PC-3 (cell line): ENCODE data around the gene SGMS1.

Experiments
- EZH2 ChIP-seq: fragments of 300-600 bp; sonication (generic); IDR thresholded peaks from one replicate; pipeline ENCODE4 v1.6.1; 2017; ENCODE audit warnings: antibody characterized with exemption, mild to moderate bottlenecking, low read length; ENCODE audit not compliant: unreplicated experiment
- TF ChIP-seq, protein P1 (sequence below): fragments of 300-600 bp; sonication (generic); conservative IDR thresholded peaks from 2 replicates; pipeline ENCODE4 v1.5.1; 2017; ENCODE audit warnings: antibody characterized with exemption, low read depth, mild to moderate bottlenecking, low read length

DNA sequence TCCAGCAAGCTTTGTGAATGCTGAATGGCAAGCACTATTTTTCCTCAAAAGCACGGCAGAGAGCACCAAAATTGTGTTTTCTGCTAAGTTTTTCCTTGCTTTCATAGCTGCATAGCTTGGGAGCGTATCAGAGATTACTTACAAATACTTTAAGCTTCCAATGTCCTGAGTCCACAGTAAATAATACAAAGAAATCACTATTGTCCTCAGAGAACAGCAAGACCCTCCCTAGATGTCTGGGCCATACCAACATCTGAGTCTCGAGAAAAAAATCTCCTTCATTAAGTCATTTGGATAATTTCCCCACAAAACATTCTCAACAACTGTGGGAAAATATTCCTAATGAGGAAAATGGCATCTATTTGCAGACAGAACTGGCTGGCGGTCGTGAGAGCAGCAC lies 41.7 kb downstream of the SGMS1 start:
- TF ChIP-seq, protein P1, sequence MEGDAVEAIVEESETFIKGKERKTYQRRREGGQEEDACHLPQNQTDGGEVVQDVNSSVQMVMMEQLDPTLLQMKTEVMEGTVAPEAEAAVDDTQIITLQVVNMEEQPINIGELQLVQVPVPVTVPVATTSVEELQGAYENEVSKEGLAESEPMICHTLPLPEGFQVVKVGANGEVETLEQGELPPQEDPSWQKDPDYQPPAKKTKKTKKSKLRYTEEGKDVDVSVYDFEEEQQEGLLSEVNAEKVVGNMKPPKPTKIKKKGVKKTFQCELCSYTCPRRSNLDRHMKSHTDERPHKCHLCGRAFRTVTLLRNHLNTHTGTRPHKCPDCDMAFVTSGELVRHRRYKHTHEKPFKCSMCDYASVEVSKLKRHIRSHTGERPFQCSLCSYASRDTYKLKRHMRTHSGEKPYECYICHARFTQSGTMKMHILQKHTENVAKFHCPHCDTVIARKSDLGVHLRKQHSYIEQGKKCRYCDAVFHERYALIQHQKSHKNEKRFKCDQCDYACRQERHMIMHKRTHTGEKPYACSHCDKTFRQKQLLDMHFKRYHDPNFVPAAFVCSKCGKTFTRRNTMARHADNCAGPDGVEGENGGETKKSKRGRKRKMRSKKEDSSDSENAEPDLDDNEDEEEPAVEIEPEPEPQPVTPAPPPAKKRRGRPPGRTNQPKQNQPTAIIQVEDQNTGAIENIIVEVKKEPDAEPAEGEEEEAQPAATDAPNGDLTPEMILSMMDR = no peak
- no peak for TF ChIP-seq EZH2
